ENCODE data around the gene OSER1. TPM values are rescaled to one million over a fixed set of nuclear protein-coding genes. Genes with fewer than 3 reads are reported as not detected.

The OSER1 gene
- total and polyA plus RNA-seq, 9 of the 15 experiments (the other 6 are each of a cell fraction or from before 2014, with no cell fraction given): 15.5 to 57.3 (median 19.9) TPM

GRCh38 chr20:44210406-44211176 lies at the start of gene OSER1 (continued):
- peak in 1 of 2 experiments; percentile 32; a peak in 1 of 4 replicates for TF ChIP-seq ZNF639 (CRISPR knock-in tag; conservative IDR thresholded peaks at IDR 0.05 in 1 of 2, IDR thresholded peaks at IDR 0.05 in 1 of 2)
- TF ChIP-seq EWSR1 (IDR thresholded peaks at IDR 0.05; ENCODE audit: borderline replicate concordance, low read depth, partially characterized antibody): no peak
- no peak for TF ChIP-seq PHB (CRISPR knock-in tag; IDR thresholded peaks at IDR 0.05)
- no peak for TF ChIP-seq ARID1B (IDR thresholded peaks at IDR 0.05)
- TF ChIP-seq CLOCK (CRISPR knock-in tag; IDR thresholded peaks at IDR 0.05; ENCODE audit: borderline replicate concordance): no peak
- no peak for TF ChIP-seq NFXL1 (CRISPR knock-in tag; IDR thresholded peaks at IDR 0.05)
- TF ChIP-seq TOE1 (IDR thresholded peaks at IDR 0.05; ENCODE audit: borderline replicate concordance): no peak
- TF ChIP-seq TOE1 (CRISPR knock-in tag; IDR thresholded peaks at IDR 0.05; ENCODE audit: borderline replicate concordance, low read depth): no peak; the same call in 1 of the 2 replicates
- no peak for TF ChIP-seq ZNF764 (CRISPR knock-in tag; IDR thresholded peaks at IDR 0.05; ENCODE audit: low read depth)
- no peak for TF ChIP-seq CREB3 (tag; conservative IDR thresholded peaks at IDR 0.05; ENCODE audit: low read depth)
- TF ChIP-seq ZNF347 (CRISPR knock-in tag; IDR thresholded peaks at IDR 0.05; ENCODE audit: low read depth): no peak
- no peak for TF ChIP-seq ZNF184 (CRISPR knock-in tag; IDR thresholded peaks at IDR 0.05)
- no peak for TF ChIP-seq ZNF174 (CRISPR knock-in tag; IDR thresholded peaks at IDR 0.05)
- TF ChIP-seq POLR2H (tag; IDR thresholded peaks at IDR 0.05; ENCODE audit: low read depth): peak; percentile 52
- TF ChIP-seq RBM14 (IDR thresholded peaks at IDR 0.05; ENCODE audit: borderline replicate concordance, insufficient read depth, low read depth, low read length): no peak
- TF ChIP-seq ATF4 (CRISPR knock-in tag; IDR thresholded peaks at IDR 0.05): no peak
- no peak for TF ChIP-seq POLR3G (IDR thresholded peaks at IDR 0.05; ENCODE audit: extremely low read depth, insufficient read length, insufficient replicate concordance)
- no peak for TF ChIP-seq ZNF644 (tag; IDR thresholded peaks at IDR 0.05; ENCODE audit: low read depth)
- no peak for TF ChIP-seq RBM17 (IDR thresholded peaks at IDR 0.05; ENCODE audit: borderline replicate concordance, low read depth, low read length)
- 0 out of 2 replicates have a peak, but pooled peaks have one; percentile 12 for TF ChIP-seq ESRRA (IDR thresholded peaks at IDR 0.05; ENCODE audit: borderline replicate concordance, low read depth)
- no peak; the same call in 1 of the 2 replicates for TF ChIP-seq ZNF584 (CRISPR knock-in tag; IDR thresholded peaks at IDR 0.05; ENCODE audit: low read depth)
